GM19395 (cell line): ENCODE data around the gene OR8D2.
"Not testable (repeated sequence)": the region's sequence is repeated elsewhere in the genome, so short reads cannot be mapped to it uniquely, and the experiment has no call there.

Experiments
- ATAC-seq: cut with Tn5 transposase; IDR thresholded peaks from one replicate; pipeline ENCODE4 v1.9.1; 2021; ENCODE audit warnings: mild to moderate bottlenecking, moderate library complexity; ENCODE audit not compliant: unreplicated experiment

Gene OR8D2

GRCh38 chr11:124294687-124295086, 25.3 kb downstream of the OR8D2 start:
- ATAC-seq, result no peak

GRCh38 chr11:124285610-124286344, 34.2 kb downstream of the OR8D2 start:
- ATAC-seq, result peak; percentile 53

- ATAC-seq, result no peak
Measured at GRCh38 chr11:124278261-124278660, 41.7 kb downstream of the OR8D2 start.

DNA sequence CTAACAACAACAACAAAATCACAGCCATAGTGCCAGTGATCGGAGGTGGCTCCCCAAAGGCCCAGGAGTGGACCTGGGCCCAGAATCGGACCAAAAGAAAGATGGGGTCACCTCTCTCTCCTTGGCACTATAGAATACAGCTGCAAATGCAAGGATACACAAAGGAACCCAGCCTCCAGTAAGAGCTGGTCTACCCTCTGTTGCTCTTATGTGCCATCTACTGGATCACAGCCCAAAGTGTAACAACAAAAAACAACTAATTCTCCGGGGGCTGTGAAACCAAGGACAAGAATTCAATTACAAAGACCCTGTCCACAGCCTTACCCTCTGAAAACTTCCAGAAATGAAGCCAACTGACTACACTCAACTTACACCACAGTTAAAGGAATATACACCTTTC, 42.2 kb downstream of the OR8D2 start:
- no peak for ATAC-seq

GRCh38 chr11:124277207-124277606, 42.8 kb downstream of the OR8D2 start:
- ATAC-seq, result no peak

DNA sequence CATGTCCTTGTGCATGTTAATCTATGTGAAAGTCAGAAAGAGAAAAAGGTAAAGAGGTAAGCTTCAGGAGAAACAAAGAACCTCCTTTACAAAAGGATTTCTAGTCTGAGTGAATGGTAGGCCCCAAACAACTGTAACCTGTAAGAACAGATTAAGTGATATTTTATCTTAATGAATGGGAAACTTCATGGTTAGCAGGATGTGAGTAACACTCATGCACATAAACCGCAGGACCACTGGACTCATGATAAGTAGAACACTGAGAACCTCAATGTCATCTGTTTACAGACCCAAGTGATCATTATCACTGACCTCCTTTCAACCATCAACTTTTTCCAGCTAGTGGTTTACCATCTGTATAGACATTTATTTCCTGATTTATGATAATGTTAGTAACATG, 43.9 kb downstream of the OR8D2 start:
- no peak for ATAC-seq

DNA sequence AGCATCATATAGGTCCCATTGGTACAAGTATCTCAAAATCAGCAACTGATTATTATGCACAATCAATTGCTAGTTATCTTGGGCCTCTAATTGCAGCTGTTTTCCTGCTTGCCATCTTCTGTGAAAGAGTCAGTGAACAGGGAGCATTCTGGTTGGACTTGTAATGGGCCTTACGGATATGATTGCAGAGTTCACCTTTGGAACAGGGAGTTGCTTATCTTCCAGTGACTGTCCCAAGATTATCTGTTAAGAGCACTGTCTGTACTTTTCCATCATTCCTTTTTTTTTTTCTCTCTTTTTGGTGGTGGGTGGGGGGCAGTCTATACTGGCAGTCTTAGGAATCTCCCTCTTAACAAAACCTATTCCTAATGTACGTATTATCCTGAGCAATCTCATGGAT, 46.0 kb downstream of the OR8D2 start:
- no peak for ATAC-seq

GRCh38 chr11:124270886-124271285, 49.1 kb downstream of the OR8D2 start:
- not testable (repeated sequence) for ATAC-seq
